Measurements from ENCODE around the gene DAP.

The DAP gene

DNA sequence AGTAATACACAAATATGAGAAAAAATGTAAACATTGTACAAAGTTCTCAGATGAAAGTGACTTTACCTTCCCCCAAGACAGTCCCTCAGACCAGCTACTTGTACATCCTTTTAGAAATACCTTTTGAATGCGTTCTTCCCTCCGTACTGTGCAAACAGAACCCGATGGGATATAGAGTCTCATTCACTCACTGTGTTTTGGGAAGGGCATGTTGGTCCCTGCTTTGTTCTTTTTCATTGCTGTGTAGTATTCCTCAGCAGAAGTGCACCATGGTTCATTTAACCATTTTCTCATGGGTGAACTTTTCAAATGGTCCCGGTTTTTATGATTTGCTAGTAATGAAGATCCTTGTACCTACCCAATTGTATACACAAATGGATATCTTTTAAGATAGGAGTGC, 102.8 kb downstream of the DAP start:
- FAIRE-seq (no peak), DNase-seq (ENCODE audit: insufficient read length, low spot score) (no peak)
- TF ChIP-seq, protein P1, sequence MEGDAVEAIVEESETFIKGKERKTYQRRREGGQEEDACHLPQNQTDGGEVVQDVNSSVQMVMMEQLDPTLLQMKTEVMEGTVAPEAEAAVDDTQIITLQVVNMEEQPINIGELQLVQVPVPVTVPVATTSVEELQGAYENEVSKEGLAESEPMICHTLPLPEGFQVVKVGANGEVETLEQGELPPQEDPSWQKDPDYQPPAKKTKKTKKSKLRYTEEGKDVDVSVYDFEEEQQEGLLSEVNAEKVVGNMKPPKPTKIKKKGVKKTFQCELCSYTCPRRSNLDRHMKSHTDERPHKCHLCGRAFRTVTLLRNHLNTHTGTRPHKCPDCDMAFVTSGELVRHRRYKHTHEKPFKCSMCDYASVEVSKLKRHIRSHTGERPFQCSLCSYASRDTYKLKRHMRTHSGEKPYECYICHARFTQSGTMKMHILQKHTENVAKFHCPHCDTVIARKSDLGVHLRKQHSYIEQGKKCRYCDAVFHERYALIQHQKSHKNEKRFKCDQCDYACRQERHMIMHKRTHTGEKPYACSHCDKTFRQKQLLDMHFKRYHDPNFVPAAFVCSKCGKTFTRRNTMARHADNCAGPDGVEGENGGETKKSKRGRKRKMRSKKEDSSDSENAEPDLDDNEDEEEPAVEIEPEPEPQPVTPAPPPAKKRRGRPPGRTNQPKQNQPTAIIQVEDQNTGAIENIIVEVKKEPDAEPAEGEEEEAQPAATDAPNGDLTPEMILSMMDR (IDR thresholded peaks at IDR 0.05; ENCODE audit: insufficient read depth, missing control alignments) = no peak

DNA sequence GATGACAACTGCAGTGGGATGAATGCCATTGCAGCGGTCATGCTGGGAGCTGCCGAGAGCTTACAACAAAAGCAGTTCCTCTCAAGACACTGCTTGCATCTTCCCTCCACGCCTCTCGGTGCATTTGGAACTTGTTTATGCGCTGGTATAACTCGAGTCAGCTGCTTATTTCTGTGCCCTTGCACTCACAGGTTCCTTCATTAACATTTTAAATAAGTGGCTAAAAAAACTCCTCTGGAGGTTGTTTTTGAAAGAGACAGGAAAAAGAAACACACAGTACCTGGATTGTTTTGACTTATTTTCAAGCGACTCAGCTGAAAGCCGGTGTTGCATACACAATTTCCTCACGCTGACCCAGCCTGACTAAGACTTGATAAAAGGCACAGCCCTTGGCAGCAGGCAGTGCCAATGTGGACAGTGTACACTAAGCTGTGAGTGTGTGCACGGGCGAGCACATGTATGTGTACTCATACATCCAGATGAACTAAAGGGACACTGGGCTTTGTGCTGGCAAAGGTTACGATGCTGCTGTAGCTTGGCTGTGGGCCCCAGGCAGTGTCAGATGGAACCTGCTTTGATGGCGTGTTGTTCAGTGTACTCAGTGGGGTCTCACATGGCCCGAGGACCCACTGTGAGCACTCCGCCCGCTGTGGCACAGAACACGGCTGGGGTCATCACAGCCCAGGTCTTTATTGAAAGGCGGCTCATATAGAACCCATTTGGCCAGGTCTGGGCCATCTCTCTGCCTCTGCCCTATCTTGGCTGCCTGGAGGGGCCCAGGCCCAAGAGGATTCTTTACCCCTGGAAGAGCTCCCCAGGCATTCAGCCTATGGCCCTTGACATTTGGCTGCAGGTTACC, 104.8 kb downstream of the DAP start:
- no peak for DNase-seq (ENCODE audit: insufficient read length, low spot score)
- TF ChIP-seq, protein P1 (IDR thresholded peaks at IDR 0.05; ENCODE audit: insufficient read depth, missing control alignments) = no peak
- no peak for FAIRE-seq

DNA sequence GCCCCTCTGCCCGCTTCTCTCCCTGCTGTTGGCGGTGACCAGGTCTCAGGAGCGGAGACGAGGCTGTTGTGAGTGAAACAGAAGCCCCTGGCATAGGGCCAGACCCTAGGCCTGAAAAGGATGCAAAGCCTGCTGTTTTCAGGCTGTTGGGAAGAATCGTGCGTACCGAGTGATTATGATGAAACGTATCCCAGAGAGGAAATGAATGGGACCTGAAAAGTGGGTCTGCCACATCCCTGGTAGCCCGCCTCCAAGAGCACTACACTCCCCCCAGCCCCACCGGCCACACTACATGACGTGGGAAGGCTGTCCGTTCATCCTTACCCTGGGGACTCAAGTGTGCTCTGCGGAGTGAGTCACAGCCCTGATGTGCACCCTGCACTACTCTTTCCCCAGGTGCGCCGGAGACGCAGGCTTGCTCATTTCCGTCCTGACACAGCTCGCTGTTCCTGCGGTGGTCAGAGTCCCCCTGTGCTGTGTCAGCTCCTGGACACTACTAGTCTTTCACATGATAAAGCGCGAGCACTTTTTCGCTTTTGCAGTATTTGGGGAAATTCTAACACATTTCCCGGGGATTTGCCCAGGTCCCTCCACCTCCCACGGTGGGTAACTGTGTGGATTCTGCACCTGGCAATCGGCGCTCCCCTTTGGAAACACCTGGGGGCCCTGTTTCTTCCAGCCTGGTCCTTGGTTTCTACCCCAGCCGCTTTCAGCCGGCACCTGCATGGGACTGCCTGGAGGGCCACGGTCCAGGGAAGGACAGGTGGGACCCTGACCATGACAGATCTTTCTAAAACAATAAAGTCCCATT, 105.7 kb downstream of the DAP start:
- DNase-seq (ENCODE audit: insufficient read length, low spot score) (no peak), FAIRE-seq (no peak)
- TF ChIP-seq, protein P1 (IDR thresholded peaks at IDR 0.05; ENCODE audit: insufficient read depth, missing control alignments) = no peak

DNA sequence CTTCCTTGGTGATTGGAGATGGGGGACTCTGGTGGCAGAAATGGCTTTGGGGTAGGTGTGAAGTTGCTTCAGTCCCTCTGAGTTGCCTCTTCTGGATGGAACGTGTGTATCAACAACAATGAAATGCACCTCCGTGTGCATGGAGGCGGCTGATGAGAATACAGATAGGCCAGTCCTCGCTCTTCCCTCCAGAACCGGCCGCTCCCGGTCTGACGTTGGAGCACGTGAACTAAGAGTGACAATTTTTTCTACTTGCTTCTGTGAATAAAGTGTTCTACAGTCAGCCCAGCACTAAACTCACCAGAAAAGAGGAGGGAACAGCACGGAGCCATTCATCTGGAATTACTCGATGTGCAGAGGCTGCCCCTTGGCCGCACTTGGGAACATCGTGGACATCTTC, 106.5 kb downstream of the DAP start:
- FAIRE-seq = no peak
- no peak for DNase-seq (ENCODE audit: insufficient read length, low spot score)
- TF ChIP-seq, protein P1 (IDR thresholded peaks at IDR 0.05; ENCODE audit: insufficient read depth, missing control alignments) = no peak

DNA sequence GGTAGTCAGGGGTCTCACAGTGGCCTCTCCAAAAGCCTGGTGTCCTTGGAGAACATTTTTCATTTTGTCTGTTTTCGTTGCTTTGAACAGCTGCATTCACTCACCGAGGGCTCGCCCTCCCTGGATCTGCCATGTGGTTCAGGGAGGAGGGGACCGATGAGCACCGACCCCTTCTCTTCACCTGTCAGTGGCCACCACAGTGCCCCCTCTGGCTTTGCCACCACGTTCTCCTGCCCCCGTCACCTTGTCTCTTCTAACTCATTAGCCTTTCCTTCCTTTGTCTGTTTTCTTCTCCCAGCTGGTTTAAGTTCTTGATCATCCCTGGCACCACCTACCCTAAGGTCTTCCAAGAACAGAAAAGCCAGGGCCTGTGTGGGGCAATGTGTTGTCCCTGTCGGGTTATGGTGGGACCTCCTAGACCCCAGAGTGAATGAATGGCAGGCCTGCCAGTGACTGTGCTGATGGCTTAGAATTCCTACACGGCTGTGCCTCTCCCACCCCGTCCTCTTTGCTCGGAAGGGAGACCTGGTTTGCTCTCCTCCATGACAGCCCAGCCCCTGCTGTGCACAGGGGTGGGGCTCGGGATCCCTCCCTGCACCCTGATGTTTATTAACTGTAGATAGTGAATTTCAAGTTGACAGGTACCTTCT, 107.2 kb downstream of the DAP start:
- FAIRE-seq = no peak
- TF ChIP-seq, protein P1 (IDR thresholded peaks at IDR 0.05; ENCODE audit: insufficient read depth, missing control alignments) = no peak
- DNase-seq (ENCODE audit: insufficient read length, low spot score) = no peak

DNA sequence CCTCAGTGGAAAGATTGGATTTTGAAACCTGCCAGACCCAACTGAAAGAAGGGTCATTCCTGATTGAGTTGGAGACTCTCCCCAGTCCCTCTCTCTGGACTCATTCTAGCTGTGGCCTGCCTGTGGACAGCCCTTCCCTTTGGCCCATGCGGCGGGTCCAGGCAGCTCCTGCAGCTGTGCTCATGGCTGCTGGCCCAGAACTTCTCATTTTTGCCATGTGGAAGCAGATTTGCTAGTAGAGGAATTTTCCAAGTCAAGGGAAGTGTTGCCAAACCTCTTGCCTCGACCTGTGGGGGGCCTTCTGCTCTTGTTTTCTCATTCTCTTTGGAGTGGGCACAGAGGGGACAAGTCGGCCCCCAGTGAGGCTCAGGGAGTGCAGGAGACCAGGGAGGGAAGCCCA, 108.0 kb downstream of the DAP start:
- TF ChIP-seq, protein P1 (IDR thresholded peaks at IDR 0.05; ENCODE audit: insufficient read depth, missing control alignments) = no peak
- DNase-seq (ENCODE audit: insufficient read length, low spot score) = no peak
- FAIRE-seq = no peak

Data from D721Med (cell line).